Cardiac muscle cell (in vitro differentiated cells and primary cell): ENCODE measurements around the gene CLEC14A. TPM values are rescaled to one million over a fixed set of nuclear protein-coding genes. Genes with fewer than 3 reads are reported as not detected.

ENCODE experiments used
- DNase-seq, 2 donors: peaks; one replicate each; pipeline versions ENCODE4 v3.0.0 to v3.0.0-alpha.2; 2010 to 2017; ENCODE audit warnings: low read depth in 1 of 2, low spot score in 1 of 2
- H3K27ac ChIP-seq: fragments of 200-600 bp; sonication (generic); 2 replicates; pipeline ENCODE4 v1.5.1; 2016
- H3K27me3 ChIP-seq: fragments of 200-600 bp; sonication (generic); 2 replicates; pipeline ENCODE4 v1.6.0; 2016; ENCODE audit warnings: control low read depth
- H3K36me3 ChIP-seq: fragments of 200-600 bp; sonication (generic); 2 replicates; pipeline ENCODE4 v1.5.1; 2016; ENCODE audit warnings: control low read depth
- H3K4me1 ChIP-seq: fragments of 200-600 bp; sonication (generic); 2 replicates; pipeline ENCODE4 v1.8.1; 2017; ENCODE audit warnings: low read depth, mild to moderate bottlenecking, mixed run types
- H3K4me3 ChIP-seq: fragments of 200-600 bp; sonication (generic); 2 replicates; pipeline ENCODE4 v1.5.1; 2016; ENCODE audit warnings: mild to moderate bottlenecking
- H3K9me3 ChIP-seq: fragments of 200-600 bp; sonication (generic); 2 replicates; pipeline ENCODE4 v1.5.1; 2017; ENCODE audit warnings: low read depth, mild to moderate bottlenecking, control low read depth
- CTCF ChIP-seq: IDR thresholded peaks from 2 replicates; pipeline ENCODE4 v1.5.1; 2012; ENCODE audit warnings: low read depth, mild to moderate bottlenecking, low read length
- polyA plus RNA-seq: library from polyadenylated mRNA; unstranded; fragments of >200 nt; fragmentation: Nextera tagmentation; extraction: Ambion mirVana; gene quantifications from 2 replicates; pipeline ENCODE4 v1.2.1, GENCODE V29; 2016
- total RNA-seq: library from RNA; depleted of rRNA; stranded (reverse); fragments of >200 nt; gene quantifications from 2 replicates; pipeline ENCODE4 v1.2.3, GENCODE V29; 2016

Gene CLEC14A
- total and polyA plus RNA-seq, 2 experiments from 2014 or later, result 0.42 TPM; not detected in 1

DNA sequence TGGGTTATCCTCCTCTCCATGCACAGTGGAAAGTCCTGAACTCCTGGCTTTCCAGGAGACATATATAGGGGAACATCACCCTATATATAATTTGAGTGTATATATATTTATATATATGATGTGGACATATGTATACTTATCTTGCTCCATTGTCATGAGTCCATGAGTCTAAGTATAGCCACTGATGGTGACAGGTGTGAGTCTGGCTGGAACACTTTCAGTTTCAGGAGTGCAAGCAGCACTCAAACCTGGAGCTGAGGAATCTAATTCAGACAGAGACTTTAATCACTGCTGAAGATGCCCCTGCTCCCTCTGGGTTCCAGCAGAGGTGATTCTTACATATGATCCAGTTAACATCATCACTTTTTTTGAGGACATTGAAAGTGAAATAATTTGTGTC lies 43.8 kb downstream of the CLEC14A start:
- H3K27me3 ChIP-seq, result peaks cover 79% of the 10 kb centered on the region
- no peak overlapping the region for H3K4me3 ChIP-seq
- no peak overlapping the region for H3K27ac ChIP-seq

GRCh38 chr14:38211255-38211735 lies 44.6 kb downstream of the CLEC14A start:
- H3K27me3 ChIP-seq, result peaks cover 85% of the 10 kb centered on the region
- H3K4me3 ChIP-seq, result no peak overlapping the region
- H3K9me3 ChIP-seq, result no peaks in the 10 kb centered on the region
- TF ChIP-seq CTCF, result no peak
- peak in 1 of 2 donors; percentile 8 for DNase-seq
- no peaks in the 10 kb centered on the region for H3K4me1 ChIP-seq
- H3K36me3 ChIP-seq, result no peaks in the 10 kb centered on the region
- H3K27ac ChIP-seq, result no peak overlapping the region

More for the DNA sequence above, 43.8 kb downstream of the CLEC14A start:
- Histone ChIP-seq H3K9me3 (no peaks in the 10 kb centered on the region), H3K36me3 (no peaks in the 10 kb centered on the region), H3K4me1 (no peaks in the 10 kb centered on the region)
- DNase-seq, result no peak
- no peak for TF ChIP-seq CTCF

DNA sequence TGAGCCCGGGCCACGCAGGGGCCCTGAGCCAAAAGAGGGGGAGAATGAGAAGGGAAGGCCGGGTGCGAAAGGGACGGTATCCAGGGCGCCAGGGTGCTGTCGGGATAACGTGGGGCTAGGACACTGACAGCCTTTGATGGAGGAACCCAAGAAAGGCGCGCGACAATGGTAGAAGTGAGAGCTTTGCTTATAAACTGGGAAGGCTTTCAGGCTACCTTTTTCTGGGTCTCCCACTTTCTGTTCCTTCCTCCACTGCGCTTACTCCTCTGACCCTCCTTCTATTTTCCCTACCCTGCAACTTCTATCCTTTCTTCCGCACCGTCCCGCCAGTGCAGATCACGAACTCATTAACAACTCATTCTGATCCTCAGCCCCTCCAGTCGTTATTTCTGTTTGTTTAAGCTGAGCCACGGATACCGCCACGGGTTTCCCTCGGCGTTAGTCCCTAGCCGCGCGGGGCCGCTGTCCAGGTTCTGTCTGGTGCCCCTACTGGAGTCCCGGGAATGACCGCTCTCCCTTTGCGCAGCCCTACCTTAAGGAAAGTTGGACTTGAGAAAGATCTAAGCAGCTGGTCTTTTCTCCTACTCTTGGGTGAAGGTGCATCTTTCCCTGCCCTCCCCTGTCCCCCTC lies 45.2 kb downstream of the CLEC14A start:
- Histone ChIP-seq H3K4me3 (no peak overlapping the region), H3K27me3 (peaks cover 90% of the 10 kb centered on the region)
- peak; percentile 65 to 69 for DNase-seq

GRCh38 chr14:38209572-38210557 lies 46.0 kb downstream of the CLEC14A start:
- H3K27me3 ChIP-seq, result peaks cover 94% of the 10 kb centered on the region
- DNase-seq, result peak in 1 of 2 donors; percentile 47
- H3K4me3 ChIP-seq, result peak overlapping the region; percentile 12
- no peak for TF ChIP-seq CTCF
- H3K9me3 ChIP-seq, result no peaks in the 10 kb centered on the region
- H3K36me3 ChIP-seq, result no peaks in the 10 kb centered on the region
- no peaks in the 10 kb centered on the region for H3K4me1 ChIP-seq
- no peak overlapping the region for H3K27ac ChIP-seq

More for the DNA sequence above, 45.2 kb downstream of the CLEC14A start:
- Histone ChIP-seq H3K27ac (no peak overlapping the region), H3K36me3 (no peaks in the 10 kb centered on the region), H3K9me3 (no peaks in the 10 kb centered on the region), H3K4me1 (no peaks in the 10 kb centered on the region)
- peak; percentile 54 for TF ChIP-seq CTCF

GRCh38 chr14:38208618-38209562 lies 47.0 kb downstream of the CLEC14A start:
- peaks cover 94% of the 10 kb centered on the region for H3K27me3 ChIP-seq
- peak; percentile 53 for TF ChIP-seq CTCF
- H3K4me3 ChIP-seq, result peak overlapping the region; percentile 12

More at GRCh38 chr14:38208618-38209562, 47.0 kb downstream of the CLEC14A start:
- DNase-seq, result peak; percentile 60 to 68
- Histone ChIP-seq H3K27ac (no peak overlapping the region), H3K4me1 (no peaks in the 10 kb centered on the region), H3K9me3 (no peaks in the 10 kb centered on the region), H3K36me3 (no peaks in the 10 kb centered on the region)
